Neutrophil (primary cell): Measurements from ENCODE around the gene S100A6.
"Not testable (repeated sequence)": the region's sequence is repeated elsewhere in the genome, so short reads cannot be mapped to it uniquely, and the experiment has no call there.

ENCODE experiments used
- H3K27ac ChIP-seq: fragments of 200-600 bp; sonication (generic); 2 replicates; pipeline ENCODE4 v1.5.1; 2016; ENCODE audit warnings: mild to moderate bottlenecking, moderate library complexity
- H3K27me3 ChIP-seq: fragments of 200-600 bp; sonication (generic); 2 replicates; pipeline ENCODE4 v1.6.0; 2016; ENCODE audit warnings: mild to moderate bottlenecking
- H3K36me3 ChIP-seq: fragments of 200-600 bp; sonication (generic); 2 replicates; pipeline ENCODE4 v1.5.1; 2017
- H3K4me1 ChIP-seq, 2 experiments: fragments of 200-600 bp in 1 of 2; sonication (generic) in 1 of 2; 1 replicate in 1 of 2; 2 replicates in 1 of 2; pipeline versions ENCODE4 v1.5.1 to v1.6.1; 2013 to 2016; ENCODE audit warnings: low read depth in 1 of 2, low read length in 1 of 2, mild to moderate bottlenecking in 1 of 2, moderate library complexity in 1 of 2; ENCODE audit not compliant: control insufficient read depth in 1 of 2, insufficient read depth in 1 of 2
- H3K4me3 ChIP-seq, 2 experiments: fragments of 200-600 bp in 1 of 2; sonication (generic) in 1 of 2; 1 replicate in 1 of 2; 2 replicates in 1 of 2; pipeline ENCODE4 v1.5.1; 2013 to 2016; ENCODE audit warnings: low read depth in 1 of 2, low read length in 1 of 2, mild to moderate bottlenecking in 1 of 2, moderate library complexity in 1 of 2
- H3K9me3 ChIP-seq: fragments of 200-600 bp; sonication (generic); 2 replicates; pipeline ENCODE4 v1.5.1; 2016
- CTCF ChIP-seq: fragments of 200-600 bp; sonication (generic); IDR thresholded peaks from 2 replicates; pipeline ENCODE4 v1.5.1; 2016; ENCODE audit warnings: antibody characterized with exemption

The S100A6 gene

GRCh38 chr1:153535242-153536011 lies at the start of gene S100A6:
Gene S100A6 (minus strand): TSS chr1:153535991. CDS start chr1:153535339, 652 bp downstream.
- H3K27ac ChIP-seq, result peak within 1 kb of the TSS; percentile 92
- H3K9me3 ChIP-seq, result no peaks in the 10 kb centered on the region
- no peak for TF ChIP-seq CTCF
- peaks cover 14% of the 10 kb centered on the region for H3K36me3 ChIP-seq
- H3K4me3 ChIP-seq, result peak within 1 kb of the TSS; percentile 75 to 91
- H3K27me3 ChIP-seq, result no peaks in the 10 kb centered on the region
- H3K4me1 ChIP-seq, result peaks cover 68 to 86% of the 10 kb centered on the region in 2 experiments

DNA sequence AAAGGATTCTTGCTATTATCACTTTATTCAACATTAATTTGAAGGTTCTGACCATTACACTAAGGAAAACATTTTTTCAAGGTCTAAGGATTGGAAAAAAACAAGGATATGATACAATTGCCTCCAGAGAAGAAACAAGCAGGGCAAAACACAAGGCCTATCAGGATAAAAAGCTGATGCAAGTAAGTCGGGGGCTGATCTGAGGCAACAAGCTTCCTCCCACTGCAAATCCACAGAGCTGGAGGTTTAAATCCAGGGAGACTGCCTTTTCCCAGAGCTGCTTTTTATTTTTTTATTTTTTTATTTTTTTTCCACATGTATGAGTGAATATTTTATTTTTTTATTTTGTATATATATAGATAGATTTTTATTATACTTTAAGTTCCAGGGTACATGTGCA lies 49.2 kb upstream of the S100A6 start:
- Histone ChIP-seq H3K4me1 (no peaks in the 10 kb centered on the region), H3K4me3 (no peak overlapping the region), H3K27ac (no peak overlapping the region), H3K36me3 (no peaks in the 10 kb centered on the region), H3K27me3 (peaks cover 14% of the 10 kb centered on the region), H3K9me3 (no peaks in the 10 kb centered on the region)
- no peak for TF ChIP-seq CTCF

DNA sequence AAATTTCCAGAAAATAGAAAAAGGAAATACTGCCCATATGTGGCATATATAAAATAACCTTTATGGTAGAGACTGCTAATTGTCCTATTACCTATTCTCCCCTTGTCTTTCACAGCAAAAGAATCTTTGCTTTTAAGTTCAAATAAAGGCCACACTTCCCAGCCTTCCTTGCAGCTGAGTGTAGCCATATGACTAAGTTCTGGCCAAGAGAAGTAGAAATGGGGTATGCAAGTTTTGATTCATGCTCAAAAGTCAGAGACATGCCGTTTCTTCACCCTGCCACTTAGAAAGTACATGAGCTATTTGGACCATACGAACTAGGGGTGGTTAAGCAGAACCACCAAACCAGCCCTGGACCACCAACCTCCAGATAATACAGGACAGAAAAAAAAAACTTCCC lies 48.2 kb upstream of the S100A6 start:
- Histone ChIP-seq H3K27ac (no peak overlapping the region), H3K27me3 (peaks cover 20% of the 10 kb centered on the region), H3K36me3 (no peaks in the 10 kb centered on the region), H3K4me3 (no peak overlapping the region), H3K4me1 (no peaks in the 10 kb centered on the region), H3K9me3 (no peaks in the 10 kb centered on the region)
- no peak for TF ChIP-seq CTCF

- H3K27ac ChIP-seq, H3K4me3 ChIP-seq, H3K4me1 ChIP-seq: not testable (repeated sequence)
These were observed 47.7 kb upstream of the S100A6 start for GRCh38 chr1:153583514-153583913.

DNA sequence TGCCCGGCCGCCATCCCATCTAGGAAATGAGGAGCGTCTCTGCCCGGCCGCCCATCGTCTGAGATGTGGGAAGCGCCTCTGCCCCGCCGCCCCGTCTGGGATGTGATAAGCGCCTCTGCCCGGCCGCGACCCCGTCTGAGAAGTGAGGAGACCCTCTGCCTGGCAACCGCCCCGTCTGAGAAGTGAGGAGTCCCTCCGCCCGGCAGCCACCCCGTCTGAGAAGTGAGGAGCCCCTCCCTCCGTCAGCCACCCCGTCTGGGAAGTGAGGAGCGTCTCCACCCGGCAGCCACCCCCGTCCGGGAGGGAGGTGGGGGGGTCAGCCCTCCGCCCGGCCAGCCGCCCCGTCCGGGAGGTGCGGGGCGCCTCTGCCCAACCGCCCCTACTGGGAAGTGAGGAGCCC lies 47.0 kb upstream of the S100A6 start:
- not testable (repeated sequence) for H3K27ac ChIP-seq, H3K9me3 ChIP-seq, H3K36me3 ChIP-seq, H3K4me3 ChIP-seq, H3K4me1 ChIP-seq
- peaks cover 31% of the 10 kb centered on the region for H3K27me3 ChIP-seq

More at GRCh38 chr1:153583514-153583913, 47.7 kb upstream of the S100A6 start:
- peaks cover 24% of the 10 kb centered on the region for H3K27me3 ChIP-seq
- not testable (repeated sequence) for H3K9me3 ChIP-seq, H3K36me3 ChIP-seq

DNA sequence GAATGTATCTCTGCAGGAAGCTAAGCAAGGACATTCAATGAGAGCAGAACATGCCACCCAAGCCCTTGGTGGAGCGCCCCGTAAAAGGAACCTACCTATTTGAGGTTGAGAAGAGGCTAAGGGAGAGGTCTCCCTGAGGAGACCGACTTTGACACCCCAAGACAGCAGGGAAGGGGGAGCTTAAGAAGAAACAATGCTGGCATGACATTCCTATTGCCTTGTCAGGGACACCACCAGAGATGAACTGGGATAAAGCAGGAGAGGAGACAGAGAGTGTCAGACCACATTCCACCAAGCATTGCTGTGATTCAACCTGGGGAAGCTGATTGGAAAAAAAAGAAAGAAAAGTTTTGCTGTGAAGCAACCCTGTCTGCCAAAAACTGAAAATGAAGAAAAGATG lies 43.1 kb upstream of the S100A6 start:
- Histone ChIP-seq H3K4me1 (peaks cover 7 to 9% of the 10 kb centered on the region in 2 experiments), H3K27me3 (peaks cover 23% of the 10 kb centered on the region), H3K4me3 (no peak overlapping the region), H3K9me3 (no peaks in the 10 kb centered on the region), H3K36me3 (no peaks in the 10 kb centered on the region), H3K27ac (no peak overlapping the region)
- no peak for TF ChIP-seq CTCF
